ENCODE data around the gene MACIR. TPM values are rescaled to one million over a fixed set of nuclear protein-coding genes. Genes with fewer than 3 reads are reported as not detected.
A peak's percentile ranks its signal among the peaks of the same experiment; 100 is the strongest.

Gene MACIR
- total RNA-seq, 1 experiment from 2014 or later = 4.1 TPM

- Histone ChIP-seq H3K36me3 (ENCODE audit: control insufficient read depth, insufficient read depth, low read length) (no peaks in the 10 kb centered on the region), H3K9me3 (no peaks in the 10 kb centered on the region), H3K4me3 (ENCODE audit: low read depth, low read length) (no peak overlapping the region), H3K4me1 (no peaks in the 10 kb centered on the region), H3K27me3 (replicated peaks; ENCODE audit: control insufficient read depth, insufficient read depth, low read length) (no peaks in the 10 kb centered on the region)
- ChIA-PET CTCF (interaction anchor here (0.7 to 1.8 kb wide), 5 partner anchors 26 to 287 kb away, joined by 3 to 24 read pairs (median 3); partner anchors contain the start of gene MACIR), POLR2A (no interaction called here)
- no peak overlapping the region for H3K4me3 Mint-ChIP-seq (ENCODE audit: unreplicated experiment)
- no peaks in the 10 kb centered on the region for H3K27me3 Mint-ChIP-seq (ENCODE audit: insufficient read depth, unreplicated experiment)
- peaks cover 2% of the 10 kb centered on the region for H3K9me3 Mint-ChIP-seq (ENCODE audit: unreplicated experiment)
- DNase-seq = peak in 1 of 2 experiments; percentile 39
- H3K36me3 Mint-ChIP-seq (ENCODE audit: insufficient read depth, unreplicated experiment) = no peaks in the 10 kb centered on the region
- H3K27ac Mint-ChIP-seq (ENCODE audit: unreplicated experiment) = no peak overlapping the region
- BruUV-seq (replicated peaks) = no TSS peak
- H3K4me1 Mint-ChIP-seq (ENCODE audit: low read depth, unreplicated experiment) = no peaks in the 10 kb centered on the region
- peak; percentile 70 to 85 for TF ChIP-seq CTCF (IDR thresholded peaks at IDR 0.05; ENCODE audit: insufficient read depth in 1 of 2, low read depth in 1 of 2, low read length in 1 of 2, severe bottlenecking in 1 of 2, unreplicated experiment in 1 of 2)
- intact Hi-C loops (cut with micrococcal nuclease; ENCODE audit: unreplicated experiment) = loop anchor here (1.0 kb wide), 1 partner anchor 243 kb away; no protein-coding TSS in a partner anchor
These were observed 26.1 kb upstream of the MACIR start for GRCh38 chr5:103232393-103232999.

DNA sequence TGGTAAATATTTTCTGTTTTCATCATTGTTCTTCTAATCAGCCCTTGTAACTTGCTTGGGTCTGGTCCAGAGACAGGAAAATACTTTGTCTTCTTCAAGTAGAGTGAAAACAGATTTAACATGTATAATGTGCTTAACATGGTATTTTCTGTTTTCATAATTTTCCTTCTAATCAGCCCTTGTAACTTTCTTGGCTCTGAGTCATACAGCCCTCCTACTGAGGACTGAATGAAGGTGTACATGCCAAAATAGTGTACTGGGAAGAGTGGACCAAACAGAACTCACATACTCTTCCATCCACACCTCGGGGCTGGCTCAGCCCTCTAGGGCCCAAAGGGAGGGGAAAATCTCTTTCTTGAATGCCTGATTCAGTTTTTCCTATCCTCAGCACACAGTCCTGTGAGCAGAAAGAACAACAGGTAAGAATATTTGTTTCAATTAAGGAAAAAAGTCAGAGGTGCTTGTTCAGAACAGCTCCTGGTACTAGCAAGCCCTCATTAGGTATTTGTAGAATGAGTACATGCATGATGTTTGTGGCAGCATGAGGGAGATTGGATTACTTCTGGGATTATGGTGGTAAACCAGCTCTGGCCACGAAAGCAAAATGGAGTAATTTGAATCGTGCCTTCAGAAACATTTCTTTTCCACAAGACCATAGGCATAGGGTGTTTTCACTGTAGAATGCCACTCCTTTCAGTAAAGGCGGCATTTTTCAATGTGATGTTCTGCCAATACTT is 24.2 kb upstream of the MACIR start:
- no peak for TF ChIP-seq CTCF (IDR thresholded peaks at IDR 0.05; ENCODE audit: insufficient read depth in 1 of 2, low read depth in 1 of 2, low read length in 1 of 2, severe bottlenecking in 1 of 2, unreplicated experiment in 1 of 2)
- CTCF ChIA-PET = no interaction called here
- no peaks in the 10 kb centered on the region for H3K4me1 Mint-ChIP-seq (ENCODE audit: low read depth, unreplicated experiment)

GRCh38 chr5:103235891-103236290 is 22.7 kb upstream of the MACIR start:
- ChIA-PET CTCF (no interaction called here), POLR2A (no interaction called here)
- no peak for DNase-seq
- H3K36me3 ChIP-seq (ENCODE audit: control insufficient read depth, insufficient read depth, low read length) = no peaks in the 10 kb centered on the region
- Mint-ChIP-seq H3K36me3 (ENCODE audit: insufficient read depth, unreplicated experiment) (no peaks in the 10 kb centered on the region), H3K9me3 (ENCODE audit: unreplicated experiment) (peaks cover 14% of the 10 kb centered on the region), H3K27ac (ENCODE audit: unreplicated experiment) (no peak overlapping the region), H3K4me3 (ENCODE audit: unreplicated experiment) (no peak overlapping the region), H3K27me3 (ENCODE audit: insufficient read depth, unreplicated experiment) (no peaks in the 10 kb centered on the region), H3K4me1 (ENCODE audit: low read depth, unreplicated experiment) (no peaks in the 10 kb centered on the region)
- intact Hi-C loops (cut with micrococcal nuclease; ENCODE audit: unreplicated experiment) = no loop called here
- no TSS peak for BruUV-seq (replicated peaks)
- 0 out of 2 replicates have a peak, but pooled peaks cover 3% of the 10 kb centered on the region for H3K9me3 ChIP-seq
- TF ChIP-seq CTCF (IDR thresholded peaks at IDR 0.05; ENCODE audit: insufficient read depth in 1 of 2, low read depth in 1 of 2, low read length in 1 of 2, severe bottlenecking in 1 of 2, unreplicated experiment in 1 of 2) = no peak
- H3K27me3 ChIP-seq (replicated peaks; ENCODE audit: control insufficient read depth, insufficient read depth, low read length) = no peaks in the 10 kb centered on the region
- H3K4me3 ChIP-seq (ENCODE audit: low read depth, low read length) = no peak overlapping the region
- H3K4me1 ChIP-seq = no peaks in the 10 kb centered on the region

More for the DNA sequence above, 24.2 kb upstream of the MACIR start:
- intact Hi-C loops (cut with micrococcal nuclease; ENCODE audit: unreplicated experiment) = no loop called here
- no TSS peak for BruUV-seq (replicated peaks)
- Histone ChIP-seq H3K4me1 (no peaks in the 10 kb centered on the region), H3K9me3 (no peaks in the 10 kb centered on the region), H3K36me3 (ENCODE audit: control insufficient read depth, insufficient read depth, low read length) (no peaks in the 10 kb centered on the region), H3K4me3 (ENCODE audit: low read depth, low read length) (no peak overlapping the region), H3K27me3 (replicated peaks; ENCODE audit: control insufficient read depth, insufficient read depth, low read length) (no peaks in the 10 kb centered on the region)
- DNase-seq = no peak
- POLR2A ChIA-PET = no interaction called here
- Mint-ChIP-seq H3K27ac (ENCODE audit: unreplicated experiment) (no peak overlapping the region), H3K4me3 (ENCODE audit: unreplicated experiment) (no peak overlapping the region), H3K36me3 (ENCODE audit: insufficient read depth, unreplicated experiment) (no peaks in the 10 kb centered on the region), H3K9me3 (ENCODE audit: unreplicated experiment) (peaks cover 14% of the 10 kb centered on the region), H3K27me3 (ENCODE audit: insufficient read depth, unreplicated experiment) (no peaks in the 10 kb centered on the region)
